ENCODE data around the gene PRKCZ. TPM values are rescaled to one million over a fixed set of nuclear protein-coding genes. Genes with fewer than 3 reads are reported as not detected.

The PRKCZ gene
- total RNA-seq, 1 experiment from 2014 or later: 56.8 TPM

DNA sequence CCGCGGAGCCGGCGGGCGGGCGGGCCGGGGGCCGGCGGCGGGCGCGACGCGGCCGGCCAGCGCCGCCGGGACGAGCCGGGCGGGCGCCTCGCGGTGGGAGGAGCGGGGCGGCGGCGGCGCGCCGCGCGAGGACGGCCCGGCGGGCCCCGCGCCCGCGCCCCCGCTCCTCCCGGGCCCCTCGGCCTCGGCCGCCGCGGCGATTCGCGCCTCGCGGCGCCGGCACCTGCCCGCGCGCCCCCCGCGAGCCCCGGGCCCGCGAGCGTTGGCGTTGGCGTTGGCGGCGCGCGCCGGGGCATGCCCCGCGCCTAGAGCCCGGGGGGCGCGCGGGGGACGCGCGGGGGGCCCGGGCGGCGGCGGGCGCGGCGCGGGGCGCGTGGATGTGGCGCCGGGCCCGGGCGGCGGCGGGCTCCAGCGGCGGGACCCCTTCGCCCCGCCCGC, 178.0 kb downstream of the PRKCZ start, which contains the start of gene SKI:
Gene SKI, plus strand, starts transcription at position 163 of the 438 bp plus-strand sequence. CDS start 448 bp downstream, outside the sequence.
- no TSS peak for BruUV-seq (replicated peaks)
- H3K4me1 ChIP-seq (ENCODE audit: insufficient read depth, low read length): peaks cover 26% of the 10 kb centered on the region
- intact Hi-C loops (cut with micrococcal nuclease): no loop called here
- POLR2A ChIA-PET (ENCODE audit: unreplicated experiment): interaction anchor here (0.7 to 1.0 kb wide), 2 partner anchors 29 to 39 kb away, joined by 6 to 34 read pairs; no protein-coding TSS in a partner anchor
- no peaks in the 10 kb centered on the region for H3K27me3 ChIP-seq (ENCODE audit: low read length)
- H3K79me2 ChIP-seq (ENCODE audit: low read length): peaks cover 52% of the 10 kb centered on the region
- H3K4me3 ChIP-seq (ENCODE audit: low read length): peak within 1 kb of the TSS; percentile 80
- H3K9ac ChIP-seq (ENCODE audit: low read length): peak within 1 kb of the TSS; percentile 93
- ATAC-seq: no peak
- no peaks in the 10 kb centered on the region for H3K36me3 ChIP-seq (ENCODE audit: low read depth, low read length)
- no peaks in the 10 kb centered on the region for H3K9me3 ChIP-seq (ENCODE audit: low read length)
- CTCF ChIA-PET: interaction anchor here (1.0 to 1.5 kb wide), 2 partner anchors 29 to 33 kb away, joined by 4 read pairs; partner anchors contain the start of gene FAAP20
- H3K27ac ChIP-seq (ENCODE audit: low read length): peak within 1 kb of the TSS; percentile 60
- peak within 1 kb of the TSS; percentile 97 for H3K4me2 ChIP-seq (ENCODE audit: low read length)
- no peaks in the 10 kb centered on the region for H3K9me2 ChIP-seq (replicated peaks; ENCODE audit: low read length)
- peaks cover 44% of the 10 kb centered on the region for H4K20me1 ChIP-seq (ENCODE audit: low read length)
- no peak for DNase-seq
- H3F3A ChIP-seq (ENCODE audit: low read length, unreplicated experiment): no peaks in the 10 kb centered on the region
- H2AFZ ChIP-seq (ENCODE audit: low read length): peak within 1 kb of the TSS; percentile 92
- TF ChIP-seq, protein P1, sequence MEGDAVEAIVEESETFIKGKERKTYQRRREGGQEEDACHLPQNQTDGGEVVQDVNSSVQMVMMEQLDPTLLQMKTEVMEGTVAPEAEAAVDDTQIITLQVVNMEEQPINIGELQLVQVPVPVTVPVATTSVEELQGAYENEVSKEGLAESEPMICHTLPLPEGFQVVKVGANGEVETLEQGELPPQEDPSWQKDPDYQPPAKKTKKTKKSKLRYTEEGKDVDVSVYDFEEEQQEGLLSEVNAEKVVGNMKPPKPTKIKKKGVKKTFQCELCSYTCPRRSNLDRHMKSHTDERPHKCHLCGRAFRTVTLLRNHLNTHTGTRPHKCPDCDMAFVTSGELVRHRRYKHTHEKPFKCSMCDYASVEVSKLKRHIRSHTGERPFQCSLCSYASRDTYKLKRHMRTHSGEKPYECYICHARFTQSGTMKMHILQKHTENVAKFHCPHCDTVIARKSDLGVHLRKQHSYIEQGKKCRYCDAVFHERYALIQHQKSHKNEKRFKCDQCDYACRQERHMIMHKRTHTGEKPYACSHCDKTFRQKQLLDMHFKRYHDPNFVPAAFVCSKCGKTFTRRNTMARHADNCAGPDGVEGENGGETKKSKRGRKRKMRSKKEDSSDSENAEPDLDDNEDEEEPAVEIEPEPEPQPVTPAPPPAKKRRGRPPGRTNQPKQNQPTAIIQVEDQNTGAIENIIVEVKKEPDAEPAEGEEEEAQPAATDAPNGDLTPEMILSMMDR (conservative IDR thresholded peaks at IDR 0.05; ENCODE audit: low read depth, low read length): no peak
- TF ChIP-seq EZH2 (IDR thresholded peaks at IDR 0.05; ENCODE audit: low read length, unreplicated experiment): no peak
- TF ChIP-seq EZH2phosphoT487 (IDR thresholded peaks at IDR 0.05; ENCODE audit: borderline replicate concordance, low read length): no peak

DNA sequence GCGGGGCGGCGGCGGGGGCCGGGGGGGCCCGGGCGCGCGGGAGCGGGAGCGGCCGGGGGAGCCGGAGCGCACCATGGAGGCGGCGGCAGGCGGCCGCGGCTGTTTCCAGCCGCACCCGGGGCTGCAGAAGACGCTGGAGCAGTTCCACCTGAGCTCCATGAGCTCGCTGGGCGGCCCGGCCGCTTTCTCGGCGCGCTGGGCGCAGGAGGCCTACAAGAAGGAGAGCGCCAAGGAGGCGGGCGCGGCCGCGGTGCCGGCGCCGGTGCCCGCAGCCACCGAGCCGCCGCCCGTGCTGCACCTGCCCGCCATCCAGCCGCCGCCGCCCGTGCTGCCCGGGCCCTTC, 178.5 kb downstream of the PRKCZ start:
- Histone ChIP-seq H3K9me3 (ENCODE audit: low read length) (no peaks in the 10 kb centered on the region), H3K27ac (ENCODE audit: low read length) (no peak overlapping the region), H3F3A (ENCODE audit: low read length, unreplicated experiment) (no peaks in the 10 kb centered on the region), H3K9me2 (replicated peaks; ENCODE audit: low read length) (no peaks in the 10 kb centered on the region), H3K4me1 (ENCODE audit: insufficient read depth, low read length) (peaks cover 29% of the 10 kb centered on the region), H3K79me2 (ENCODE audit: low read length) (peaks cover 56% of the 10 kb centered on the region), H2AFZ (ENCODE audit: low read length) (no peak overlapping the region), H4K20me1 (ENCODE audit: low read length) (peaks cover 49% of the 10 kb centered on the region), H3K36me3 (ENCODE audit: low read depth, low read length) (no peaks in the 10 kb centered on the region), H3K9ac (ENCODE audit: low read length) (peak overlapping the region; percentile 82), H3K4me2 (ENCODE audit: low read length) (peak overlapping the region; percentile 96), H3K4me3 (ENCODE audit: low read length) (peak overlapping the region; percentile 80), H3K27me3 (ENCODE audit: low read length) (no peaks in the 10 kb centered on the region)
- DNase-seq (peak; percentile 42), ATAC-seq (no peak)
- no TSS peak for BruUV-seq (replicated peaks)
- intact Hi-C loops (cut with micrococcal nuclease): no loop called here
- POLR2A ChIA-PET (ENCODE audit: unreplicated experiment): interaction anchor here (0.9 to 1.6 kb wide), 3 partner anchors 20 to 29 kb away, joined by 3 to 10 read pairs (median 6); no protein-coding TSS in a partner anchor
- TF ChIP-seq, protein P1 (conservative IDR thresholded peaks at IDR 0.05; ENCODE audit: low read depth, low read length): no peak
- TF ChIP-seq EZH2phosphoT487 (IDR thresholded peaks at IDR 0.05; ENCODE audit: borderline replicate concordance, low read length) (no peak), EZH2 (IDR thresholded peaks at IDR 0.05; ENCODE audit: low read length, unreplicated experiment) (no peak)
- CTCF ChIA-PET: interaction anchor here (0.6 to 1.5 kb wide), 4 partner anchors 30 to 153 kb away, joined by 3 to 8 read pairs (median 4); partner anchors contain the start of gene FAAP20

Data from PC-3 (cell line).